Smooth muscle cell (in vitro differentiated cells): ENCODE results near the gene RBFOX2. TPM values are rescaled to one million over a fixed set of nuclear protein-coding genes. Genes with fewer than 3 reads are reported as not detected.
A peak's percentile ranks its signal among the peaks of the same experiment; 100 is the strongest.

Source experiments
- DNase-seq: peaks from one replicate; lab custom pipeline; 2025; ENCODE audit not compliant: unreplicated experiment; lab: John Stamatoyannopoulos, UW
- H2AFZ ChIP-seq: fragments of 200-600 bp; sonication (generic); 2 replicates; pipeline ENCODE4 v1.6.0; 2016; ENCODE audit warnings: antibody characterized with exemption, low read depth, mild to moderate bottlenecking
- H3F3A ChIP-seq: fragments of 200-600 bp; sonication (generic); 2 replicates; pipeline ENCODE4 v1.6.0; 2017; ENCODE audit warnings: antibody characterized with exemption, low read depth
- H3K27ac ChIP-seq: fragments of 200-600 bp; sonication (generic); 2 replicates; pipeline ENCODE4 v1.5.1; 2016; ENCODE audit warnings: low read depth, mild to moderate bottlenecking
- H3K27me3 ChIP-seq: fragments of 200-600 bp; sonication (generic); 2 replicates; pipeline ENCODE4 v1.6.1; 2016; ENCODE audit warnings: low read depth, mild to moderate bottlenecking
- H3K36me3 ChIP-seq: fragments of 200-600 bp; sonication (generic); 2 replicates; pipeline ENCODE4 v1.5.1; 2016; ENCODE audit warnings: low read depth
- H3K4me1 ChIP-seq: fragments of 200-600 bp; sonication (generic); 2 replicates; pipeline ENCODE4 v1.5.1; 2016; ENCODE audit warnings: low read depth
- H3K4me2 ChIP-seq: fragments of 200-600 bp; sonication (generic); 2 replicates; pipeline ENCODE4 v1.6.0; 2016; ENCODE audit warnings: mild to moderate bottlenecking
- H3K4me3 ChIP-seq: fragments of 200-600 bp; sonication (generic); 2 replicates; pipeline ENCODE4 v1.5.1; 2016; ENCODE audit warnings: mild to moderate bottlenecking
- H3K79me2 ChIP-seq: fragments of 200-600 bp; sonication (generic); 2 replicates; pipeline ENCODE4 v1.6.0; 2016; ENCODE audit warnings: low read depth, mild to moderate bottlenecking
- H3K9ac ChIP-seq: fragments of 200-600 bp; sonication (generic); 2 replicates; pipeline ENCODE4 v1.6.0; 2016; ENCODE audit warnings: low read depth
- H3K9me3 ChIP-seq: fragments of 200-600 bp; sonication (generic); replicated peaks from 2 replicates; pipeline ENCODE4 v1.5.1; 2016; ENCODE audit warnings: low read depth
- H4K20me1 ChIP-seq: fragments of 200-600 bp; sonication (generic); 2 replicates; pipeline ENCODE4 v1.6.0; 2016; ENCODE audit warnings: low read depth
- CTCF ChIP-seq: fragments of 200-600 bp; sonication (generic); IDR thresholded peaks from 2 replicates; pipeline ENCODE4 v1.5.1; 2017; ENCODE audit warnings: borderline replicate concordance, mild to moderate bottlenecking, antibody characterized with exemption; ENCODE audit not compliant: insufficient read depth, poor library complexity, severe bottlenecking
- WGBS: methylation state at CpG from one replicate; pipeline ENCODE4 v1.1.7; 2016; ENCODE audit warnings: low lambda C conversion rate; 5-methylcytosine and 5-hydroxymethylcytosine counted together
- polyA plus RNA-seq: library from polyadenylated mRNA; unstranded; fragments of >200 nt; fragmentation: Nextera tagmentation; extraction: Ambion mirVana; gene quantifications from 2 replicates; pipeline ENCODE4 v1.2.1, GENCODE V29; 2016
- total RNA-seq: library from RNA; depleted of rRNA; stranded (reverse); fragments of >200 nt; gene quantifications from 2 replicates; pipeline ENCODE4 v1.2.3, GENCODE V29; 2014

The RBFOX2 gene
- total and polyA plus RNA-seq, 2 experiments from 2014 or later, result 128 to 144 TPM

- no peak for DNase-seq
- Histone ChIP-seq H3K4me1 (peaks cover 39% of the 10 kb centered on the region), H4K20me1 (peaks cover 96% of the 10 kb centered on the region), H3K4me2 (peak overlapping the region; percentile 34), H3K27me3 (no peaks in the 10 kb centered on the region), H2AFZ (no peak overlapping the region), H3K27ac (peak overlapping the region; percentile 32), H3K4me3 (no peak overlapping the region), H3K36me3 (no peaks in the 10 kb centered on the region), H3K9ac (no peak overlapping the region), H3K9me3 (no peaks in the 10 kb centered on the region), H3K79me2 (peaks cover 75% of the 10 kb centered on the region), H3F3A (peaks cover 27% of the 10 kb centered on the region)
- TF ChIP-seq CTCF, result no peak
- WGBS, result 51% methylated on average over 2 of the region's 2 CpGs
Observed at GRCh38 chr22:35986088-35986487, 42.5 kb downstream of the RBFOX2 start.

- Histone ChIP-seq H3K27ac (peak overlapping the region; percentile 12), H3K4me1 (peaks cover 39% of the 10 kb centered on the region), H3K9me3 (no peaks in the 10 kb centered on the region), H3K4me2 (peak overlapping the region; percentile 34), H4K20me1 (peaks cover 97% of the 10 kb centered on the region), H3F3A (peaks cover 27% of the 10 kb centered on the region), H3K36me3 (no peaks in the 10 kb centered on the region), H3K79me2 (peaks cover 75% of the 10 kb centered on the region), H3K9ac (no peak overlapping the region), H2AFZ (no peak overlapping the region), H3K27me3 (no peaks in the 10 kb centered on the region), H3K4me3 (no peak overlapping the region)
- 22% methylated on average over 3 of the region's 3 CpGs for WGBS
- no peak for TF ChIP-seq CTCF
- DNase-seq, result no peak
Observed at GRCh38 chr22:35985371-35985770, 43.3 kb downstream of the RBFOX2 start.

- no peak for TF ChIP-seq CTCF
- Histone ChIP-seq H3K79me2 (peaks cover 75% of the 10 kb centered on the region), H2AFZ (no peak overlapping the region), H3K4me2 (no peak overlapping the region), H3F3A (peaks cover 27% of the 10 kb centered on the region), H4K20me1 (peaks cover 96% of the 10 kb centered on the region), H3K9ac (no peak overlapping the region), H3K27me3 (no peaks in the 10 kb centered on the region), H3K4me1 (peaks cover 39% of the 10 kb centered on the region), H3K4me3 (no peak overlapping the region), H3K36me3 (no peaks in the 10 kb centered on the region), H3K27ac (peak overlapping the region; percentile 12), H3K9me3 (no peaks in the 10 kb centered on the region)
- WGBS, result 69% methylated on average over 4 of the region's 4 CpGs
- no peak for DNase-seq
Observed at GRCh38 chr22:35984183-35985175, 44.1 kb downstream of the RBFOX2 start.
